Activated CD8-positive, alpha-beta memory T cell treated with anti-CD3 and anti-CD28 coated beads for 48 hours (primary cell): ENCODE results near the gene TCL1B.
"Not testable (repeated sequence)": the region's sequence is repeated elsewhere in the genome, so short reads cannot be mapped to it uniquely, and the experiment has no call there.

ENCODE experiments used
- DNase-seq, 3 experiments: peaks; one replicate each; pipeline ENCODE4 v3.0.0-alpha.2; 2020; ENCODE audit warnings: low read depth in 2 of 3, low spot score in 2 of 3

The TCL1B gene

GRCh38 chr14:95685978-95686922 lies at the start of gene TCL1B:
TCL1B (plus strand) TSS chr14:95686426; CDS start chr14:95686468, 42 bp downstream.
- DNase-seq: no peak

GRCh38 chr14:95644981-95645380 lies 41.2 kb upstream of the TCL1B start:
- DNase-seq: no peak

- DNase-seq: no peak
These were observed 40.7 kb upstream of the TCL1B start for GRCh38 chr14:95645389-95645996.

- no peak for DNase-seq
These were observed 38.3 kb upstream of the TCL1B start for GRCh38 chr14:95647926-95648325.

- no peak for DNase-seq
These were observed 37.0 kb upstream of the TCL1B start for GRCh38 chr14:95649230-95649629.

- DNase-seq: no peak
These were observed 35.2 kb upstream of the TCL1B start for GRCh38 chr14:95651028-95651427.

GRCh38 chr14:95651821-95652583 lies 34.2 kb upstream of the TCL1B start:
- no peak for DNase-seq

GRCh38 chr14:95652690-95653089 lies 33.5 kb upstream of the TCL1B start:
- DNase-seq: no peak

GRCh38 chr14:95655461-95655860 lies 30.8 kb upstream of the TCL1B start:
- no peak for DNase-seq

- DNase-seq: no peak
These were observed 29.6 kb upstream of the TCL1B start for GRCh38 chr14:95656634-95657033.

- no peak for DNase-seq
These were observed 28.8 kb upstream of the TCL1B start for GRCh38 chr14:95657454-95657853.

- DNase-seq: no peak
These were observed 26.8 kb upstream of the TCL1B start for GRCh38 chr14:95659293-95659989.

- DNase-seq: no peak
These were observed 26.2 kb upstream of the TCL1B start for GRCh38 chr14:95659990-95660385.

- no peak for DNase-seq
These were observed 25.3 kb upstream of the TCL1B start for GRCh38 chr14:95660651-95661515.

- DNase-seq: no peak
These were observed 23.6 kb upstream of the TCL1B start for GRCh38 chr14:95662376-95663186.

- no peak for DNase-seq
These were observed 22.9 kb upstream of the TCL1B start for GRCh38 chr14:95663226-95663797.

- no peak for DNase-seq
These were observed 22.2 kb upstream of the TCL1B start for GRCh38 chr14:95664066-95664465.

GRCh38 chr14:95664546-95664945 lies 21.7 kb upstream of the TCL1B start:
- DNase-seq: no peak

- not testable (repeated sequence) for DNase-seq
These were observed 20.7 kb upstream of the TCL1B start for GRCh38 chr14:95665530-95665929.
